ENCODE measurements around the gene MEGF11.
A peak's percentile ranks its signal among the peaks of the same experiment; 100 is the strongest.

The MEGF11 gene

GRCh38 chr15:66089509-66089908 is 164.0 kb downstream of the MEGF11 start:
- no peaks in the 10 kb centered on the region for H3K9me3 ChIP-seq (ENCODE audit: low read length)
- no peak overlapping the region for H3K9ac ChIP-seq (ENCODE audit: low read length)
- H3K27me3 ChIP-seq (ENCODE audit: insufficient read depth, low read length), result no peaks in the 10 kb centered on the region
- H3K27ac ChIP-seq (ENCODE audit: low read depth, low read length, poor library complexity, severe bottlenecking), result no peak overlapping the region
- no peak for TF ChIP-seq EZH2 (IDR thresholded peaks at IDR 0.05; ENCODE audit: borderline replicate concordance, low read length)
- no peak for TF ChIP-seq CTCF (IDR thresholded peaks at IDR 0.05; ENCODE audit: low read length)
- no peak overlapping the region for H3K4me2 ChIP-seq (ENCODE audit: low read length)
- H4K20me1 ChIP-seq (ENCODE audit: insufficient read depth, low read length), result no peaks in the 10 kb centered on the region
- H3K9me2 ChIP-seq (ENCODE audit: low read depth, low read length), result no peaks in the 10 kb centered on the region
- peaks cover 46% of the 10 kb centered on the region for H3K36me3 ChIP-seq (ENCODE audit: insufficient read depth, low read length)
- H3K79me2 ChIP-seq (ENCODE audit: insufficient read depth, low read length), result no peaks in the 10 kb centered on the region
- H3K4me1 ChIP-seq (ENCODE audit: insufficient read depth, low read length, severe bottlenecking), result no peaks in the 10 kb centered on the region
- no peaks in the 10 kb centered on the region for H3F3A ChIP-seq (ENCODE audit: insufficient read depth, low read length)
- no peak overlapping the region for H2AFZ ChIP-seq (ENCODE audit: low read length)
- no peak overlapping the region for H3K4me3 ChIP-seq (ENCODE audit: low read depth, low read length, poor library complexity, severe bottlenecking)

GRCh38 chr15:66089049-66089448 is 164.5 kb downstream of the MEGF11 start:
- no peaks in the 10 kb centered on the region for H3K9me2 ChIP-seq (ENCODE audit: low read depth, low read length)
- H3K9ac ChIP-seq (ENCODE audit: low read length), result no peak overlapping the region
- H3K4me1 ChIP-seq (ENCODE audit: insufficient read depth, low read length, severe bottlenecking), result no peaks in the 10 kb centered on the region
- no peak overlapping the region for H3K27ac ChIP-seq (ENCODE audit: low read depth, low read length, poor library complexity, severe bottlenecking)
- H3K9me3 ChIP-seq (ENCODE audit: low read length), result no peaks in the 10 kb centered on the region
- TF ChIP-seq EZH2 (IDR thresholded peaks at IDR 0.05; ENCODE audit: borderline replicate concordance, low read length), result no peak
- no peak for TF ChIP-seq CTCF (IDR thresholded peaks at IDR 0.05; ENCODE audit: low read length)
- no peaks in the 10 kb centered on the region for H3K79me2 ChIP-seq (ENCODE audit: insufficient read depth, low read length)
- H3K36me3 ChIP-seq (ENCODE audit: insufficient read depth, low read length), result peaks cover 42% of the 10 kb centered on the region
- H2AFZ ChIP-seq (ENCODE audit: low read length), result no peak overlapping the region
- no peaks in the 10 kb centered on the region for H3F3A ChIP-seq (ENCODE audit: insufficient read depth, low read length)
- H4K20me1 ChIP-seq (ENCODE audit: insufficient read depth, low read length), result no peaks in the 10 kb centered on the region
- H3K4me2 ChIP-seq (ENCODE audit: low read length), result no peak overlapping the region
- H3K27me3 ChIP-seq (ENCODE audit: insufficient read depth, low read length), result no peaks in the 10 kb centered on the region
- no peak overlapping the region for H3K4me3 ChIP-seq (ENCODE audit: low read depth, low read length, poor library complexity, severe bottlenecking)

DNA sequence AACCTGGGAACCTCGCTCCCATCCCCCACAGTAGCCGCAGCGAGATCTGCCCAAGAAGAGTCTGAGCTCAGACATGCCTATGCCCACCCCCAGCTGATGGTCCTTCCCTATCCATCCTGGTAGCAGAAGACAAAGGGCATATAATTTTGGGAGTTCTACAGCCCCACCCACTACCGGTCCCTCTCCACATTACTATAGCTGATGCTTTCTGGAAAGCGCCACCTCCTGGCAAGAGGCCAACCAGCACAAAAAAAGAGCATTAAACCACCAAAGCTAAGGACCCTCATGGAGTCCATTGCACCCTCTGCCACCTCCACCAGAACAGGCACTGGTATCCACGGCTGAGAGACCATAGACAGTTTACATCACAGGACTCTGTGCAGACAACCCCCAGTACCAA is 168.4 kb downstream of the MEGF11 start:
- Histone ChIP-seq H3K4me3 (ENCODE audit: low read depth, low read length, poor library complexity, severe bottlenecking) (no peak overlapping the region), H3K27ac (ENCODE audit: low read depth, low read length, poor library complexity, severe bottlenecking) (no peak overlapping the region), H2AFZ (ENCODE audit: low read length) (no peak overlapping the region), H3K27me3 (ENCODE audit: insufficient read depth, low read length) (no peaks in the 10 kb centered on the region), H3K79me2 (ENCODE audit: insufficient read depth, low read length) (no peaks in the 10 kb centered on the region), H3K4me2 (ENCODE audit: low read length) (no peak overlapping the region), H3K9me3 (ENCODE audit: low read length) (no peaks in the 10 kb centered on the region), H3F3A (ENCODE audit: insufficient read depth, low read length) (no peaks in the 10 kb centered on the region), H4K20me1 (ENCODE audit: insufficient read depth, low read length) (no peaks in the 10 kb centered on the region), H3K9ac (ENCODE audit: low read length) (no peak overlapping the region), H3K36me3 (ENCODE audit: insufficient read depth, low read length) (peaks cover 19% of the 10 kb centered on the region), H3K9me2 (ENCODE audit: low read depth, low read length) (no peaks in the 10 kb centered on the region), H3K4me1 (ENCODE audit: insufficient read depth, low read length, severe bottlenecking) (no peaks in the 10 kb centered on the region)
- TF ChIP-seq CTCF (IDR thresholded peaks at IDR 0.05; ENCODE audit: low read length) (peak; percentile 48; the same call in 1 of the 2 replicates), EZH2 (IDR thresholded peaks at IDR 0.05; ENCODE audit: borderline replicate concordance, low read length) (no peak)
